SKM-1 (cell line): Measurements from ENCODE around the gene COLEC11.
"Not testable (repeated sequence)": the region's sequence is repeated elsewhere in the genome, so short reads cannot be mapped to it uniquely, and the experiment has no call there.

Experiments used
- DNase-seq: peaks from one replicate; lab custom pipeline; 2025; ENCODE audit not compliant: unreplicated experiment; lab: John Stamatoyannopoulos, UW

COLEC11 gene

GRCh38 chr2:3622967-3623366 is 28.1 kb downstream of the COLEC11 start:
- no peak for DNase-seq

DNA sequence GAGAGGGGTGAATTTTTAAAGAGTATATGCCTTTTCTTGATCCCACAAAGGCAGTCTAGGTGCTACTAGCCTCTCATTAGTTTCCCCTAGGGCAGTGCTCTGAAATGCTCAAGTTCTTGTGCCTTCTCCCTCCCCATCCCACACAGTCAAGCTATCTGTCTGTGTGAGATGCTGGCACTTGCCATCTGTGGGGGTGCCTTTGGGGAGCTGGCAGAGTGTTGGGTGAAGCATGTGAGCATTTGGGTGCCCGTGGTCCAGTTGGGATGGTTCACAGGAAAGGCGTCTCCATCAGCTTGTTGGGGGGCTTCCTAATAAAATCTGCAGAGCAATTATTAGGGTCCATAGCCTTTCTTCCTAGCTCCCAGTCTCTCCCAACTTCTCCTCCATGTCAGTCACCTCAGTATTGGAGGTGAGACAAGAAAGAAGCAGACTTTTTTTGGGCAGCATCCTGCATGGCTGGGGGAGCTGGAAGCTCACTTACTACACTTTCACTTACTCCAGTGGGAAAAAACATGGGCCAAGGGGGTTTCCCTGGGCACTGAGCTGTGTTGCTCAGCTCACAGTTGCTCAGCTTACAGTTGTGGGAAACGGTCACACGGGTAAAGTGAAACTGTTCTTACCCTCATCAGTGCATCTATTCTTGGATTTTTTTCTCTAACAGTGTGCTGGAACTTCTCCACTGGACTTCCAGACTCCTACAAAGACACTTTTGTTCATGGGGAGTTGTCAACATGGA is 29.3 kb downstream of the COLEC11 start:
- no peak for DNase-seq

- DNase-seq = no peak
Observed at GRCh38 chr2:3625186-3625585, 30.3 kb downstream of the COLEC11 start.

DNA sequence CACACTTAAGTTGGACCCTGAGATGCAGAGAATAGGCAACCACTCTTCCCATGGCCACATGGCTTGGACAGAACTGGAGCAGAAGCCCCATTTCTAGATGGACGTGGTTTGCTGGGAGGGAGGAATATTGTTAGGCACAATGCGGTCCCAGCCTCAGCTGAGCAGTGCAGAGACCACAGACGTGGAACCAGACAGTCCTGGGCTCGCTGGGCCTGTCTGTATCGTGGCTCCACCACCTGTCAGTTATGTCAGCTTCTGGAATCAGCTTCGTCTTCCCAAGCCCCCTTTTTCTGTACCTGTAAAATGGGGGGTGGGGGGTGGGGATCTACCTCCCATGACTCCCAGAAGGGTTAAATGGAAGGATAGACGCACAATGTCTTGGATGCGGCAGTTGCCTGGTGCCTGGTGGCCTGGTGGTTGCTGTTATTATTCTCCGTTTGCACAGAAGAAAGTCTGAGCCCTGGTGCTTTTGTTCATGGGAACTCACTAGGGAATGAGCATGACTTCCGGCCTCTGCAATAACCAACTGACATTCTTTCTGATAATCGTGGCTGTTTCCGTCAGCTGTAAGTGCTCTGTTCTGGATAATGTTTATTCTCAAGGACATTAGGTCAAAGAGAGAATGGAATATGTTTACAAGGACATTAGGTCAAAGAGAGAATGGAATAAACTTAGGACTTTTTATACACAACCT is 31.4 kb downstream of the COLEC11 start:
- no peak for DNase-seq

DNA sequence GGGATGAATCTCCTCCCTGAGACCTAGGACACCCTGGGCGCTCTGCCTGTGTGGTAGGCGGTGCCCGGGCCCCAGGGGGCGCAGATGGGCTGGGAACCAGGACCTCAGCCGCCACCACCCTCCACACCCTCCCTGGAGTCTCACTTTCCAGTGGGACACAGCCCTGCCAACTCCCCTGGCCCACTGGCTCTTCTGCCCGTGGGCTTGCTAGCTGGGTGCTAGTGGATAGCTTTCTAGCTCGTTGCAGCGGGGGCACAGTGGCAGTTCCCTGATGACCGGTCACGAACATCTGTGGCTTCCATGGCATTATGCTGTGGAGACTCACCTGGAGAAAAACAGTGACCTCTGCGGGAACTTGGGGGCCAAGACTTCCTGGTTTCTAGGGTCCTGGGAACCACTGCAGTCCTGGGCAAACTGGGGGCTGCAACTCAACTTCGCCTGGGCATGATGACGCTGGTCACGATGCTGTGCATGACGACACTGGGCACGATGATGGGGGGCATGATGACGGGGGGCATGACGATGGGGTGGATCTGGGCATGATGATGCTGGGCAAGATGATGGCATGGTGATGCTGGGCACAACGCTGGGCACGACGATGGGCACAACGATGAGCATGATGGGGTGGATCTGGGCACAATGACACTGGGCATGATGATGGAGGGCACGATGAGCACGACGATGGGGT is 32.0 kb downstream of the COLEC11 start:
- DNase-seq = no peak

GRCh38 chr2:3627500-3628100 is 32.7 kb downstream of the COLEC11 start:
- DNase-seq = no peak

GRCh38 chr2:3628241-3628679 is 33.3 kb downstream of the COLEC11 start:
- DNase-seq = no peak

DNA sequence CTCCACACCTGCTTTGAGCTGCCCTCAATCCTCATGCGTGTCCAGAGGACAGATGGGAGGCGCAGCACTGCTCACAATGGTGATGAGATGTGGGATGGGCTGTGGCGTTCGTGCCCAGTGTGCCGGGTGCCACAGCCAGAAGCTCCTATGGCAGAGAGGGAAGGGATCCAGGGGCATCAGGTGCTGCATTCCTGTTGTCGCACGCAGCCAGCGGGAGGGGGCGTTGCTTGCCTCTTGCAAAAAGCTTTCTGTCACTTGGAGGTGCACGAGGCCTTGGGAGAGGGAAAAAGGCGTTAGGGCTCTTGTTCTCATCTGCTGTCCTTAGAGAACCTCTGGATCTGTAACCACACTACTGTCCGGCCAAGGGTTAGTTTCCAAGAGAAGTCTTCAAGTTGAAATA is 33.9 kb downstream of the COLEC11 start:
- DNase-seq = no peak

DNA sequence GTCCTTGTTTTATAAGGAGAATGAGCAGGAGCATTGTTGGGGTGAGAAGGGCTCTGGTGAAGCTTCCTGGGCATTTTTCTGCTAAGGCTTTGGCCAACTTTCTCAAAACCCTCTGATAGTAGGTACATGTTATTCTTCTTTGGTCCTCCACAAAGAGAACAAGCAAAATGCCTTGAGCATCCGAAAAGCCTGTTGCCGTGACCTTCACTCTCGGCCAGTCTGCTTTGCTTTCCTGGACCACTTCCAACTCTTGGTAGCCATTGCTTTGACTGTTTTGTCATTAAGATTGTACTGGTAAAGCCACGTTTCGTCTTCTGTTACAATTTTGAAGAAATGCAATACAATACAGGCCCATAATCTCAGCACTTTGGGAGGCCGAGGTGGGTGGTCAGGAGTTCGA is 35.7 kb downstream of the COLEC11 start:
- DNase-seq = no peak

DNA sequence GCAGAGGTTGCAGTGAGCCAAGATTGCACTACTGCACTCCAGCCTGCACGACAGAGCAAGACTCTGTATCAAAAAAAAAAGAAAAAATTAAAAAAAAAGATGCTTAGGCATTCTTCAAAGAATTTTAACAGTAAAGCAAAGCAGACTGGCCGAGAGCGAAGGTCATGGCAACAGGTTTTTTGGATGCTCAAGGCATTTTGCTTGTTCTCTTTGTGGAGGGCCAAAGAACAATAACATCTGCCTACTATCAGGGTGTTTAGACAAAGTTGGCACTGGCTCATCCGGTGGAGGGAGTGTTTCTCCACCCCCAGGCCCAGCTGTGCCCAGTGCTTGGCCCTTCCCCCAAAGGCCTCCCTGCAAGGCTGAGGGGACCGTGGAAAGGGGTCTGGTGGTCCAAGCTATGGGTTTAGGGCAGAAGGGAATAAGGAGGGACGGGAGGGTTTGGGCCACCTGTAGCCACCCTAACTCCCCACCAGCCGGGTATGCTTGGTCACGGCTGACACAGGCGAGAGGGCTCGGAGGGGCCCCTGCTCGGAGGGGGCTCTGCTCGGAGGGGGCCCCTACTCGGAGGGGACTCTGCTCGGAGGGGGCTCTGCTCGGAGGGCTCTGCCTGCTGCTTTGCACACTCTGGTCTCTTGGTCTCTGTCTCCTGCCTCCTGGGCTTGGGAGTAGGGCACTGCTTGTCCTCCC is 36.4 kb downstream of the COLEC11 start:
- no peak for DNase-seq

GRCh38 chr2:3631851-3632659 is 37.1 kb downstream of the COLEC11 start:
- DNase-seq = no peak

- no peak for DNase-seq
Observed at GRCh38 chr2:3633089-3633981, 38.4 kb downstream of the COLEC11 start.

DNA sequence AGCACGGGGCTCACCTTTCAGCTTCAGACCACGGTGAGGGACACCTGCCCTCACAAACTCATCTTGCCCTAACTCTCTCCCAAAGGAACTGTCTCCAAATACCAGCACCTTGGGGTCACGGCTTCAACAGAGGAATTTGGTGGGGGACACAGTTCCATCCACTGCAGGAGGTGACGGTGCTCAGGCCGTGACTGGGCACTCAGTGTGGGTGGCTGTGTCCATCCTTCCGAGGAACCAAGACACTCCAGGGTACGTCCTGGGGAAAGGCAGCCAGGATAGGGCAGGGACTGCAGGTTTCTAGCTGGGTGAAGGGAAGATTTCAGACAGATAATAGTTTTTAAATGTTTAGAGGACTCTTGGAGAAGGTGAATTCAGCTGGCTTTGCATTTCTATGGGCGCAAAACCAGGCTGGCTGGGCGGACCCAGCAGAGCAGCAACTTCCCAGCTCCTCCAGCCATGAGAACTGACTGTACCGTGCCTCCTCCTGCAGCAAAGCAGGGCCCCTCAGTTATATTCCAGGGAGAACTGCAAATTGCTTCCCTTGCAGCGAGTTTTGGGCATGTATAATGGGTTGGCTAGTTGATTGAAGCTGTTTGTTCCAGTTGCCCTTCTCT is 39.2 kb downstream of the COLEC11 start:
- no peak for DNase-seq

DNA sequence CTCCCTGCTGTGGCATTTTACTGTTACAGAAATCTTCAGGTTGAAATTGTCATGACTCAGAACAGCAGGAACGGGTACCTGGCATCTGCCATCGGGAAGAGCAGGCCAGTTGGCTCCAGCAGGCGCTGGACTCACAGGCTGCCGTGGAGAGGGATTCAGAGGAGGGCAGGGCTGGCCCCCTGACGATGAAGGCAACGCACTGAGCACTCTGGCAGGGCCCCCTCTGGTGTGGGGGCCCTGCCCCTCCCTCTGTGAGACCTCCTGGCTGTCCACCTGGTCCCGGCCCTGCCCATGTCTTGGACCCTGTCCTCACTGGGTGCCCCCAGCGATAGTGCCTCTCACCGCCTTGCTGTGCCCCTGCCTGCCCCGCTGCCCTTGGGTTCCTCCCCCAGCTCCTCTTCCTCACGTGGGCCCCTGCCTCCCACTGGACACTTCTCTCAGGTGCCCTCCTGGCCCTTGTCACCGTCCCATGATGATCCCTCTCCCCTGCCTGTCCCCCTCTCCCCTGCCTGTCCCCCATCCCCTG is 39.7 kb downstream of the COLEC11 start:
- DNase-seq = no peak

- DNase-seq = no peak
Observed at GRCh38 chr2:3635171-3635974, 40.5 kb downstream of the COLEC11 start.

DNA sequence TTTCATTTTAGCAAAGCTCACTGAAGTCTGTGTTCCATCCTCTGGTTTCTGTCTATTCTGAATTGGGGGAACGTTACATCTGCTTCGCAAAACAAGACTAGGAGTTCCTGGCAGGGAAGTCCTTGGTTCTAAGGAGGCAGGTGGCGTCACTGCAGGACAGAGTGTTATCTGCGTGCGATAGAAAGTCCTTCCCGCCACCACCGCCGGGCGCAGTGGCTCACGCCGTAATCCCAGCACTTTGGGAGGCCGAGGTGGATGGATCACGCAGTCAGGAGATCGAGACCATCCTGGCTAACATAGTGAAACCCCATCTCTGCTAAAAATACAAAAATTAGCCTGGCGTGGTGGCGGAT is 41.0 kb downstream of the COLEC11 start:
- DNase-seq = not testable (repeated sequence)

- DNase-seq = no peak
Observed at GRCh38 chr2:3636586-3637310, 41.8 kb downstream of the COLEC11 start.
